Transverse colon (tissue), 4 donors: Measurements from ENCODE around the gene MTRFR. TPM values are rescaled to one million over a fixed set of nuclear protein-coding genes. Genes with fewer than 3 reads are reported as not detected.

ENCODE experiments used
- DNase-seq: peaks from one replicate; pipeline ENCODE4 v3.0.0-alpha.2; 2019
- H3K27ac ChIP-seq, 4 donors: fragments of 200-600 bp; sonication (generic); 2 replicates each; pipeline ENCODE4 v1.5.1; 2016 to 2018; ENCODE audit warnings: inconsistent platforms in 4 of 4
- H3K27me3 ChIP-seq: fragments of 200-600 bp; sonication (generic); 2 replicates; pipeline ENCODE4 v1.5.1; 2017; ENCODE audit warnings: inconsistent platforms
- H3K36me3 ChIP-seq, 4 donors: fragments of 200-600 bp; sonication (generic); 2 replicates each; pipeline ENCODE4 v1.5.1; 2017 to 2019; ENCODE audit warnings: inconsistent platforms in 4 of 4
- H3K4me1 ChIP-seq, 4 donors: fragments of 200-600 bp; sonication (generic); 2 replicates each; pipeline ENCODE4 v1.5.1; 2017 to 2020; ENCODE audit warnings: inconsistent platforms in 4 of 4
- H3K4me3 ChIP-seq, 4 donors: fragments of 200-600 bp; sonication (generic); 1 replicate in 1 of 4; 2 replicates in 3 of 4; pipeline versions ENCODE4 v1.5.1 to v1.6.1; 2017 to 2019; ENCODE audit warnings: inconsistent platforms in 4 of 4
- H3K9me3 ChIP-seq, 2 donors: fragments of 200-600 bp; sonication (generic); 2 replicates each; pipeline ENCODE4 v1.5.1; 2017 to 2019; ENCODE audit warnings: inconsistent platforms in 2 of 2
- EP300 ChIP-seq: sonication (generic); formaldehyde crosslinking; IDR thresholded peaks from one replicate; pipeline ENCODE4 v1.6.1; 2017; ENCODE audit warnings: antibody characterized with exemption, low read depth
- POLR2A ChIP-seq: fragments of 450-650 bp; IDR thresholded peaks from one replicate; pipeline ENCODE4 v1.6.1; 2016; ENCODE audit warnings: antibody characterized with exemption, mild to moderate bottlenecking, moderate library complexity
- POLR2AphosphoS5 ChIP-seq, 3 donors: sonication (generic); formaldehyde crosslinking; IDR thresholded peaks; one replicate each; pipeline ENCODE4 v1.6.1; 2016; ENCODE audit warnings: antibody characterized with exemption in 3 of 3
- WGBS, 2 donors: methylation state at CpG; one replicate each; pipeline ENCODE4 v1.1.5; 2018; ENCODE audit warnings: low coverage in 1 of 2; 5-methylcytosine and 5-hydroxymethylcytosine counted together
- in situ Hi-C, 4 donors: fragments of 200-750 bp; cut with MboI; loops; one replicate each; pipeline versions ENCODE4 v1.15.0 to v1.15.1; 2017; ENCODE audit warnings: low sequenced_read_pairs in 3 of 4, low pct_ligation_motif_present in 1 of 4, low pct_unique_long_range_greater_than_20kb in 1 of 4
- intact Hi-C: fragments of 100-400 bp; cut with DNase I; formaldehyde crosslinking; loops from one replicate; pipeline ENCODE4 v1.15.1; 2023; ENCODE audit warnings: low total_unique reads
- total RNA-seq, 4 donors: library from RNA; depleted of rRNA; stranded (reverse); fragments of >200 nt; gene quantifications; one replicate each; pipeline ENCODE4 v1.1.0, GENCODE V29; 2016
- TF ChIP-seq, protein P1 (sequence below), 5 experiments: fragments of 200-600 bp in 3 of 5; fragments of 450-650 bp in 2 of 5; sonication (generic) in 3 of 5; IDR thresholded peaks; 1 replicate in 2 of 5; 2 replicates in 3 of 5; pipeline ENCODE4 v1.5.1; 2016 to 2017; ENCODE audit warnings: antibody characterized with exemption in 5 of 5, inconsistent platforms in 3 of 5, mild to moderate bottlenecking in 2 of 5, moderate library complexity in 1 of 5

Gene MTRFR
- total RNA-seq, 4 donors from 2014 or later, result 3.6 to 19.2 (median 9.7) TPM

- Histone ChIP-seq H3K9me3 (no peaks in the 10 kb centered on the region), H3K4me3 (no peak overlapping the region), H3K36me3 (no peaks in the 10 kb centered on the region), H3K27ac (no peak overlapping the region), H3K4me1 (no peaks in the 10 kb centered on the region), H3K27me3 (no peaks in the 10 kb centered on the region)
- DNase-seq, result no peak
- 92 to 95% methylated on average over 4 to 10 of the region's 10 CpGs for WGBS, 2 donors
- no peak for TF ChIP-seq POLR2A
- no peak for TF ChIP-seq POLR2AphosphoS5 (IDR thresholded peaks at IDR 0.05)
- no peak for TF ChIP-seq EP300
- TF ChIP-seq, protein P1, sequence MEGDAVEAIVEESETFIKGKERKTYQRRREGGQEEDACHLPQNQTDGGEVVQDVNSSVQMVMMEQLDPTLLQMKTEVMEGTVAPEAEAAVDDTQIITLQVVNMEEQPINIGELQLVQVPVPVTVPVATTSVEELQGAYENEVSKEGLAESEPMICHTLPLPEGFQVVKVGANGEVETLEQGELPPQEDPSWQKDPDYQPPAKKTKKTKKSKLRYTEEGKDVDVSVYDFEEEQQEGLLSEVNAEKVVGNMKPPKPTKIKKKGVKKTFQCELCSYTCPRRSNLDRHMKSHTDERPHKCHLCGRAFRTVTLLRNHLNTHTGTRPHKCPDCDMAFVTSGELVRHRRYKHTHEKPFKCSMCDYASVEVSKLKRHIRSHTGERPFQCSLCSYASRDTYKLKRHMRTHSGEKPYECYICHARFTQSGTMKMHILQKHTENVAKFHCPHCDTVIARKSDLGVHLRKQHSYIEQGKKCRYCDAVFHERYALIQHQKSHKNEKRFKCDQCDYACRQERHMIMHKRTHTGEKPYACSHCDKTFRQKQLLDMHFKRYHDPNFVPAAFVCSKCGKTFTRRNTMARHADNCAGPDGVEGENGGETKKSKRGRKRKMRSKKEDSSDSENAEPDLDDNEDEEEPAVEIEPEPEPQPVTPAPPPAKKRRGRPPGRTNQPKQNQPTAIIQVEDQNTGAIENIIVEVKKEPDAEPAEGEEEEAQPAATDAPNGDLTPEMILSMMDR (IDR thresholded peaks at IDR 0.05), result no peak
- intact Hi-C loops (no loop called here), in situ Hi-C loops (no loop called here)
Measured at GRCh38 chr12:123282111-123282510, 48.9 kb downstream of the MTRFR start.

DNA sequence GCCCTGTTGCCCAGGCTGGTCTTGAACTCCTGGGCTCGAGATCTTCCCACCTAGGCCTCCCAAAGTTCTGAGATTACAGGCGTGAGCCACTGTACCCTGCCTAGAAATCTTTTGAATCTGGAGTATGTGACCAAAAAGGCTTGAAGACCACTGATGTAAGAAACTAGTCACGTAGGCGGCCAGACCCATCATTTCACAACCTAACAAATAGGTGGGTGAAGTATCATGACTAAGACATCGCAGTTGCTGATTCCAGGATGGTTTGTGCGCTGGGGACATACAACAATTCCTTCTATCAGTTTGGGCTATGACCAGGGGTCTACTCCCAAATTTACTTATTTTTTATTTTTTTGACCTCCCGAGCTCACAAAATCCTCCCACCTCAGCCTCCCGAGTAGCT lies 50.2 kb downstream of the MTRFR start:
- no peaks in the 10 kb centered on the region for H3K9me3 ChIP-seq
- H3K4me3 ChIP-seq, result no peak overlapping the region
- H3K4me1 ChIP-seq, result no peaks in the 10 kb centered on the region
- DNase-seq, result no peak
- H3K27me3 ChIP-seq, result no peaks in the 10 kb centered on the region
- H3K27ac ChIP-seq, result no peak overlapping the region
- intact Hi-C loops, result no loop called here
- no peak for TF ChIP-seq POLR2AphosphoS5 (IDR thresholded peaks at IDR 0.05)
- TF ChIP-seq EP300, result no peak
- TF ChIP-seq, protein P1 (IDR thresholded peaks at IDR 0.05), result no peak
- TF ChIP-seq POLR2A, result no peak
- H3K36me3 ChIP-seq, result no peaks in the 10 kb centered on the region
- in situ Hi-C loops, result no loop called here
- WGBS, 2 donors, result 88 to 93% methylated on average over 6 to 8 of the region's 8 CpGs

DNA sequence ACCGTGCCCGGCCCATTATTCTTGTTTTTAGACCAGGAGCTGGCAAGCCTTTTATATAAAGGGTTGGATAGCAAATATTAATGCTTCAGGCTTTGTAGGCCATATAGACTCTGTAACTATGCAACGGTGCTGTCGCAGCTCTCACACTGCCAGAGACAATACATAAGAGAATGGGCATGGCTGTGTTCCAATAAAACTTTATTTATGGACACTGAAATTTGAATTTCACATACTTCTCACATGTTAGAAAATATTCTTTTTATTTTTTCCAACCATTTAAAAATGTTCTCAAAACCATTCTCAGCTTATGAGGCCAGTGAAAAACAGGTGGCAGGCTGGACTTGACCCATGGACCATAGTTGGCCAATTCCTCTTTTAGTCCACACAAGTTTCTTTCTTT lies 51.4 kb downstream of the MTRFR start:
- no peak for DNase-seq
- no peak overlapping the region for H3K4me3 ChIP-seq
- H3K36me3 ChIP-seq, result no peaks in the 10 kb centered on the region
- H3K9me3 ChIP-seq, result no peaks in the 10 kb centered on the region
- H3K27me3 ChIP-seq, result no peaks in the 10 kb centered on the region
- 99 to 100% methylated on average over 2 to 4 of the region's 4 CpGs for WGBS, 2 donors
- in situ Hi-C loops (no loop called here), intact Hi-C loops (no loop called here)
- no peaks in the 10 kb centered on the region for H3K4me1 ChIP-seq
- TF ChIP-seq EP300 (no peak), POLR2A (no peak), POLR2AphosphoS5 (IDR thresholded peaks at IDR 0.05) (no peak)
- TF ChIP-seq, protein P1 (IDR thresholded peaks at IDR 0.05), result no peak
- no peak overlapping the region for H3K27ac ChIP-seq

DNA sequence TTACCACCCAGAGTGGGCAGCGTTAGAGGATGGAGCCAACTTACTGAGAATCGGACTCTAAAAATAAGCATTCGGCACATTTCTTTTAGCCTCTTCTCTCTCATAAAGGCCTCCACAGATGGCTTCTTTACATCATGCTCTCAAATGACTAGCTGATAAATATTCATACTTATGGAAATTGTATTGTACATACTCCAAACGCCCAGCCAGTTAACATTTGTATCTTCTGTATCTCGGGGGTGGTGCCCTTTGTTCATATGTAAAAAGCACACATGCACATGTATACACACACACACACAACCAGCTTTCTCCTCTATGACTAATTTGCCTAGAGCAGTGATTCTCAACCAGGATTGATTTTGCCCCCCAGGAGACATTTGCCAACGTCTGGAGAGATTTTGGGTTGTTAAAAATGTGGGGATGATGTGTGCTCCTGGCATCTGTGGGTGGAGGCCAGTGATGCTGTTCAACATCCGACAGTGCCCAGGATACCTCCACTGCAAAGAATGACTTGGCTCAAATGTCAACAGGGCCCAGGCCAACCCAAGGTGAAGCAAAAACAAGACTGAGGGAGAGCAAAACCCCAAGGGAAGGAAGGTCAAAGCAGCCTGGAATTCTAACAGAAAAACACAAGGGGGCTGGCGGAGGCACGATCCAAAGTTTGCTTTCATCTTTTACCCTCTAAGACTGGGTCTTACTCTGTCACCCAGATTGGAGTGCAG lies 53.6 kb downstream of the MTRFR start:
- Histone ChIP-seq H3K27me3 (no peaks in the 10 kb centered on the region), H3K9me3 (no peaks in the 10 kb centered on the region), H3K36me3 (no peaks in the 10 kb centered on the region), H3K4me1 (no peaks in the 10 kb centered on the region), H3K4me3 (no peak overlapping the region), H3K27ac (no peak overlapping the region)
- in situ Hi-C loops, result no loop called here
- TF ChIP-seq, protein P1 (IDR thresholded peaks at IDR 0.05), result no peak
- TF ChIP-seq POLR2AphosphoS5 (IDR thresholded peaks at IDR 0.05) (no peak), POLR2A (no peak), EP300 (no peak)
- 72 to 87% methylated on average over 3 to 9 of the region's 9 CpGs for WGBS, 2 donors
- no peak for DNase-seq
- intact Hi-C loops, result no loop called here
